Kidney epithelial cell (primary cell): ENCODE measurements around the gene LRRC7. TPM values are rescaled to one million over a fixed set of nuclear protein-coding genes. Genes with fewer than 3 reads are reported as not detected.
"Not testable (repeated sequence)": the region's sequence is repeated elsewhere in the genome, so short reads cannot be mapped to it uniquely, and the experiment has no call there.

ENCODE experiments used
- DNase-seq: peaks from one replicate; pipeline ENCODE4 v3.0.0-alpha.2; 2010; ENCODE audit warnings: low read depth
- H3K27me3 ChIP-seq: 2 replicates; pipeline ENCODE4 v1.6.0; 2011; ENCODE audit warnings: low read length; ENCODE audit not compliant: control insufficient read depth, insufficient read depth
- H3K36me3 ChIP-seq: 2 replicates; pipeline ENCODE4 v1.5.1; 2011; ENCODE audit warnings: low read length; ENCODE audit not compliant: control insufficient read depth, insufficient read depth
- H3K4me3 ChIP-seq: 2 replicates; pipeline ENCODE4 v1.5.1; 2011; ENCODE audit warnings: low read depth, mild to moderate bottlenecking, control low read depth, low read length
- CTCF ChIP-seq: IDR thresholded peaks from 2 replicates; pipeline ENCODE4 v1.5.1; 2011; ENCODE audit warnings: mild to moderate bottlenecking, moderate library complexity, low read length, control low read depth, inconsistent platforms; ENCODE audit not compliant: insufficient read depth, poor library complexity, severe bottlenecking
- total RNA-seq: library from RNA; depleted of rRNA; stranded (reverse); fragments of >200 nt; gene quantifications from 2 replicates; pipeline ENCODE4 v1.2.3, GENCODE V29; 2015

The LRRC7 gene
- total RNA-seq, 1 donor from 2014 or later, result 0.04 TPM

GRCh38 chr1:69861641-69862040, 293.9 kb downstream of the LRRC7 start:
- Histone ChIP-seq H3K27me3 (no peaks in the 10 kb centered on the region), H3K36me3 (no peaks in the 10 kb centered on the region), H3K4me3 (no peak overlapping the region)
- no peak for TF ChIP-seq CTCF
- no peak for DNase-seq

GRCh38 chr1:69862906-69863305, 295.2 kb downstream of the LRRC7 start:
- no peaks in the 10 kb centered on the region for H3K27me3 ChIP-seq
- DNase-seq, result no peak
- TF ChIP-seq CTCF, result no peak
- no peak overlapping the region for H3K4me3 ChIP-seq
- no peaks in the 10 kb centered on the region for H3K36me3 ChIP-seq

- Histone ChIP-seq H3K4me3 (no peak overlapping the region), H3K27me3 (no peaks in the 10 kb centered on the region), H3K36me3 (no peaks in the 10 kb centered on the region)
- no peak for TF ChIP-seq CTCF
- DNase-seq, result no peak
Observed at GRCh38 chr1:69863704-69864103, 296.0 kb downstream of the LRRC7 start.

GRCh38 chr1:69871412-69871811, 303.7 kb downstream of the LRRC7 start:
- H3K36me3 ChIP-seq, result no peaks in the 10 kb centered on the region

GRCh38 chr1:69878338-69878737, 310.6 kb downstream of the LRRC7 start:
- no peak for TF ChIP-seq CTCF
- Histone ChIP-seq H3K36me3 (no peaks in the 10 kb centered on the region), H3K27me3 (no peaks in the 10 kb centered on the region), H3K4me3 (no peak overlapping the region)
- no peak for DNase-seq

More at GRCh38 chr1:69871412-69871811, 303.7 kb downstream of the LRRC7 start:
- TF ChIP-seq CTCF, result no peak
- DNase-seq, result no peak
- no peaks in the 10 kb centered on the region for H3K27me3 ChIP-seq
- H3K4me3 ChIP-seq, result no peak overlapping the region

GRCh38 chr1:69888016-69888415, 320.3 kb downstream of the LRRC7 start:
- not testable (repeated sequence) for DNase-seq, H3K27me3 ChIP-seq, H3K4me3 ChIP-seq, H3K36me3 ChIP-seq

- Histone ChIP-seq H3K36me3 (no peaks in the 10 kb centered on the region), H3K4me3 (no peak overlapping the region), H3K27me3 (no peaks in the 10 kb centered on the region)
- TF ChIP-seq CTCF, result no peak
- no peak for DNase-seq
Observed at GRCh38 chr1:69888657-69889056, 320.9 kb downstream of the LRRC7 start.
